Measurements from ENCODE around the gene DDX17.
A peak's percentile ranks its signal among the peaks of the same experiment; 100 is the strongest.

The DDX17 gene

DNA sequence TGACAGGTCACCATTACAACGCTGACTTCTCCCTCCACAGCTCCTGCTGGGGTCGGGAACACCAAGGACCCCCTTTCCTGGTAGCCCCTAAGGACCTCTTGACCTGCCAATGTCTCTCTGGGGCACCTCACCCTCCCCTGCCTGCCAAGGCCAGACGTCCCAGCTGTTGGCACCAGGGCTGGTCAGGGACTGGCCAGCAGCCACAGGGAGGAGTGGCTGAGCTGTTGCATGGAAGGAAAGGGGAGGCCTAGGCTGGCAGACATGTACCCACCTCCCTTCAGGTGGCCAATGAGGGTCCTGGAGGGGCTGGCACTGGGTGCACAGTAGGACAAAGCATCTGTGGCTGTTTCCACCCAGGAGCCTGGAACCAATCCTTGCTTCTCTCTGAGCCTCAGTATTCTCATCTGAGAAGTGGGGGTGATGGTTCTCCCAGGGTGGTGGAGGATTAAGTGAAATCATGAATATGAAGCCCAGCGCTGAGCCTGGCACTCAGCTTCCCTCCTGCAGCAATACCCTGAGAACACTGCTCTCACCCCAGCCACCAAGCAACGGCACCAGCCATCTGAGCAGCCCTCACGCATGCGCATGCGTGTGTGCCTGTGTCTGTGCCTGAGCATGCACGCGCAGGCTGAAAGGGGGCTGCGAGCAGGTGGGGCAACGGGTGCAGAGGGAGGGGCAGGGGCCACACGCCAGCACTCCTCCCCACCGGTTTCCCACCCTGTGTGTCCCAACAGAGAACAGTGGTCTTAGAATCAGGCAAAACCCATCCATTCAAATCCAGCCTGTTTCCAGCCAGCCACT lies 57.0 kb downstream of the DDX17 start:
- DNase-seq (ENCODE audit: low spot score): no peak

DNA sequence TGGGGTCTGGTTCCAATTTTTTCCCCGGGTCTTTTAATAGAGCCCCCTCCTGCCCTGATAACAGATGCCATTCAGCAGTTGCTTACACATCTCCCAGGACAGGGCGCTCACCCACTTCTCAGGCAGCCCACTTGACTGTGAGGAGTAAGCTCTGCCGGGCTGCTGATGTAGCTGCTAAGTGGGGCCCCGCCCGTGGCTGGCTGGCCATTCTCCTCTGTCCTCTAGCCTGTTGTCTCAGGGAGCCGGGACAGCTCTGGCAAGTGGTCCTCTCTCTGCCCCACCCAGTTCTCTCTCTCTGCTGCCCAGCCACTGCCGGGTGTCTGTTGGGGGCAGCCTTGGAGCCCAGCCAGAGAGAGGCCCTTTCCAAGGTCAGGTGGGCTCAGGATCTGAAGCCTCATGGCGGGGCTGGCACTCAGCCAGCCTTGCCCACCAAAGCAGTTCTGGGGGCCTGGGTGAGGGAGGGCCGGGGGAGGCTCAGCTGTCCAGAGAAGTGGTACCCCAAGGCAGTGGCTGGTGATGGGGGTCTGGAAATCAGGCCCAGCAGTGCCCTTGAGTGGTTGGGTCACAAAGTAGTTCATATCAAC lies 60.0 kb downstream of the DDX17 start:
- no peak for DNase-seq (ENCODE audit: low spot score)

DNA sequence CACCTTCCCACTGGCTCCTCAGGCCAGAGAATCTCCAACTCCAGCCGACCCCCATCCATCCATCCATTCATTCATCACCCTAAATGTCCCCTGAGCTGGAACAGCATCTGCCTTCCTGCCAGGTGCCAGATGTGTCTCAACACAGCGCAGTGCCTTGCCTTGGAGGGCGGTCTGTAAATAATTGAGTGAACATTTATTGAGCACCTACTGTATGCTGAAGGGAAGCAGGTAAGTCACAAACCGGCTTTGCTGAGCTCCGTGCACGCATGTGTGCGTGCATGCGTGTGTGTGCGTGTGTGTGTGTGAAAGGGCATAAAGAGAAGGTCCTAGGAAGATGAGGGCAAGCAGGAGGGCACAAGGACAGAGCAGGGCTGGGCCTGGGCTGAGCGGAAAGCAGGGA lies 61.3 kb downstream of the DDX17 start:
- no peak for DNase-seq (ENCODE audit: low spot score)

DNA sequence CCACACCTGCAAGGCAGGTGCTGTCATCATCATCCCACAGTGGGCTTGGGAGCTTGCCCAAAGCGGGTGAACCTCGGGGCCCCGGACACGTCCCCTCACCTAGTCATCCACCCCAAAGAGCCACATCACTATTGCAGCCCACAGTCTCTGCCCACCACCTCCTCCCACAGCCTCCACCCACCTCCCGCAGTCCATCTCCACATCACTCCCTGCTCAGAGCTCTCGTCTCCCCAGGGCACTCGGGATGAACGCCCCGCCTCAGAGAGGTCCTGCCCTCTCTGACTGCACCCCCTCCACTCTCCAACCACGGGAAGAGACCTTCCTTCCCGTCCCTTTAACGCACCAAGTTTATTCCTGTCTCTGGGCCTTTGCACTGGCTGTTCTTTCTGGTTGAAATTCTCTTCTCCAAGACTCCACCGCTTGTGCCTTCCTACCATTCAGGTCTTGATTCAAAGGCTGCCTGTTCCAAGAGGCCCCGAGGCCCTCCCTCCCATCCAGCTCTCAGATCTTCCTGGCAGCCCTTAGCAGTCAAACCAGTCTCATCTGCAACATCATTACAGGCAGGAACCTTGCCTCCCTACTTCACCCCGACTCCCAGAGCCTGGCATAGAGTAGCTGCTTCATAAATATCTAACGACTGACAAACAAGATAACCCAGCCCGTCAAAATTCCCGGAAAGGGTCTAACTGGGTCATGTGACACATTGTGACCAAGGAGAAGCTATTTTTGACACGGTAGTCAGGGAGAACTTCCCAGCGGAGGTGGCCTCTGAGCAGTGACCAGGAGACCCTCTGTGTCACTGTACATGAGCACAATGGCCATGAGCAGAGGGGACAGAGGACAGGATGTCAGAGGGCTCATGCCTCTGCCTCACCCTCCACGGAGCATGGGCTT lies 62.2 kb downstream of the DDX17 start:
- no peak for DNase-seq (ENCODE audit: low spot score)

DNA sequence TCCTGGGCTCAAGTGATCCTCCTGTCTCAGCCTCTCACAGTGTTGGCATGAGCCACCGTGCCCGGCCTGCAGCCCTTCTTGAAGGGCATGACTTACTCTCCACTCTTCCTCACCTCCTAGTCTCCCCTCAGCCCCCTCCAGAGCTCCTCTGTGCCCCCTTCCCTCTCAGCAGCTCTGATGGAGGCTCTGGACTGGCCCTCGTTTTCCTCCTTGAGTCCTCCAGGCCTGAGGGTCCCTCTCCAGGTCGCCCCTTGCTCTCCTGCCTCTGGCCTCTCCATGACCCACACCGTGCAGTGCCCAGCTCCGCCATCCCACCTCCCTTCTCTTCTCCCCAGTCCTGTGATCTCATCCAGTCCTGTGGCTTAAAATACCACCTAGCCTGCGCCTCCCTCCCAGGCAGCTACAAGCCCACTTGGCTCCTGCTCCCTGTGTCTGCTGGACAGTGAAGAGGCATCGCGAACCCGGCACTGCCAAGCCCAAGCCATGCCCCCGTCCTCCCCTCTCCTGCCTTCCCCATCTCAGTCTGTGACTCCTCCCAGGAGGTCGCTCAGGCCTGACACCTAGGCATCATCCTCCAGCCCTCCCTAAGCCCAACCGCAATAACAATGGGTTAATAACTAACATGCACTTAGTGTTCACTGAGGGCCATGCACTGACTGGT lies 63.0 kb downstream of the DDX17 start:
- no peak for DNase-seq (ENCODE audit: low spot score)

DNA sequence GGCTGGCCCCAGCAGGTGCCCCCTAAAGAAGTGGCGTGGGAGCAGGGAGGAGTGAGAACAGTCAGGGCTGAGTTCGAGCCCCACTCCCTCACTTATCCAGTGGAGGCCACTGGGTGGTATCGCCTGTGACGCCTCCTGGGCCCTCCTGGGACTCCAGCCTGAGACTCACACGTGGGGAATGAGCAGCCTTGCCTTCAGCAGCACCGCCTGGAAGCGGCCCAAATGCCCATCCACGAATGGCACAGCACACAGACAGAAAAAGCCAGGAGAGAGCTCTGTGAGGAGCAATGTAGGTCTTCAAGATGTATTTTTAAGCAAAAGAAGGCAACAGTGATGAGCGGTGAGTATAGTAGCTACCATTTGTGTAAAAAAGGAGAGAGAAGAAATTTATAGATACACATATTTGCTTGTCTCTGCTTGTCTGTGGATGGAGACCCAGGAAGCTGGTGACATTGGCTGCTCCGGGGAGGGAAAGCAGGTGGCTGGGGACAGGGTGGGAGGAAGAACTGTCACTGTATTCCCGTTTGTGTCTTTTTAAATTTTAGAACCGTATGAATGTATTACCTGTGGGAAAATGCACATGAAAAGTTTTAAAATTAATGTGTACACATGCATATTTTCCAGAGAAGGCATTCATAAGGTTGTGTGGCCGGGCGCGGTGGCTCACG lies 64.4 kb downstream of the DDX17 start:
- no peak for DNase-seq (ENCODE audit: low spot score)

DNA sequence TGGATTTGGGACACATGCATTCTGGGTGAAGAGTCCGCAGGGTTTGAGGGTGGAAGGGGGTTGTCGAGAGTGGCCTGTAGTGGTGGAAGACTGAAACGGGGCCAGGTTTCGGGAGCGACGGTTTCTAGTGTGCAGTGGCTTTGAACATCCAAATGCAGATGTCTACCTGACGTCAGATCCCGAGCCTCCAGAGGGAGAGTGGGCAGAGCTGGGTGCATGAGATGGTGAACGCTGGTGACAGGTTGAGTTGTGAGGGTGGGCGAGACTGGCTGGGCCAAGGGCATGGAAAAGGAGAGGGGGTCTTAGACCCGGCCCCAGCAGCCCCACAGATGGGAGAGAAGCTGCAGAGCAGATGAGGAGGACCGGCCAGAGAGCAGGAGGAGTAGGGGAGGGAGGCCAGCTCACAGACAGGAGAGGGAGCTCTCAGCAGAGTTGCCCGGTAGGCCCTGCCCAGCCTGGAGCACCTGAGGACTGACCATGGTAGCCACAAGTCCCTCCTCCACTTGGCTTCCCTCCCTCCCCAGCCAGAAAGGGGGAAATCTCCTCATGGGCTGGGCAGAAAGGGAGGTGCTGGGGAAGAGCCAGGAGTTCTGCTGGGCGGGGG lies 65.3 kb downstream of the DDX17 start:
- no peak for DNase-seq (ENCODE audit: low spot score)

DNA sequence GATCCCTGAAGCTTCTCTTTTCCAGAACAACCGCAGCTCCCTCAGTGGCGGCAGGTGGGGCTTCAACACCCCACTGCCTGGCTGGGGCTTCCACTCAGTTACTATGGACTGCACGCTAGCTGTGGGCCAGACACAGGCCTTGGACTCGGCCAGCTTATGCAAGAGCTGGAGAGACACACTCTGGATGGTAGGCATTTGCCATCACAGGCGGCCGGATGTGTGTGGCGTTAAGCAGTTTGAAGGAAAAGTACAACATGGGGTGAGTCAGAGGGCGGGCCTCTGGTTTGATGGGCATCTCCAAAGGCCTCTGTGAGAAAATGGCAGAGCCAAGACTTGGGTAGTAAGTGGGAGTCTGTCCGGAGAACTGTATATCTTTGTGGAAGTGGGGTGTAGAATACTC lies 68.7 kb downstream of the DDX17 start:
- peak; percentile 39 for DNase-seq (ENCODE audit: low spot score)

DNA sequence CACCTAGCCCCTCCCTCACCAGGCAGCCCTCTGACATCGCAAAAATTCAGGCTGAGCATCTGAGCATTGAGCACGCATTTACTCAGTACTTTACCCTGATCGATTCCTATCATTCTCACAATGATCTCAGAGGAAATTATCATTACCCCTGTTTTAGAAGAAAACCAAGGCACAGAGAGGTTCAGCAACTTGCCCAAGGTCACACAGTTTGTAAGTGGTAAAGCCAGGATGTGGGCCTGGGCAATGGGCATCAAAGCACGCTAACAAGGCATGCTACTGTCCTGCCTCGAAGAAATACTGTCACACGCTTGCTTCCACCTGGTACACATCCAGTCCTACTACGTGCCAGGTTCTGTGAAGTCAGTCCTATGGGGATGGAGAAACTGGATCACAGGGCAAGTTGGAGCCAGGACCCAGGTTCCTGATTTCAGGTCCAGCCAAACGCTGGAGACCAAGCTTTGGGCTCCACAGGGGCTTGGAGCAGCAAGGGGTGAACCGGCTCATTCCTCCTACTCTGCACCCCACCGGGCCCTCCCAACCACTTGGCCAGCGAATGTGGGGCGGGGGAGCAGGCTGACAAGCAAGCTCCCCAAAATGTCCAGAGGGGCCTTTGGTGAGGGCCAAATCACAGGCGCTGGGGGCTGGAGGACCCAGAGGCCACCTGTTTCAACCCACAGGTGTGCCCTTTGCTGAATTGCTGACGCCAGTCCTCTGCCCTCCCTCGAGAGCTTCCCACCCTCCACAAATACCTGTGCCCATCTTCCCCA lies 69.3 kb downstream of the DDX17 start:
- no peak for DNase-seq (ENCODE audit: low spot score)

DNA sequence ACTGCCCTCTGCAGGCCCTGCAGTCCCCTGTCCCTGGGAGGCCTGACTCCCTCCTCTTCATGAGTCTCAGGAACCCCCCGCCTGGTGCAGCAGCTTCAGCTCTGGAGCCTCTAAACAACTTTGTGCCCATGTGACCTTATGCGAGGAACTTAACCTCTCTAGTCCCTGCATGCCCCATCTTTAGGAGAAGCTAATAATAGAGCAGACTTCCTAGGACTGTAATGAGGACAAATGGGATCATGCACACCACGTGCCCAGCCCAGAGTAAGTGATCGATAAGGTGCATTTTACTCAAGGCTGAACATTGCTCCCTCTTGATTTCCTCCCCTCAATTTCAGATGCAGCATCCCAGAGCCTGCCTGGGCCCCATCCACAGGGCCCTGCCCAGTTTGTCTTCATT lies 70.1 kb downstream of the DDX17 start:
- DNase-seq (ENCODE audit: low spot score): no peak

DNA sequence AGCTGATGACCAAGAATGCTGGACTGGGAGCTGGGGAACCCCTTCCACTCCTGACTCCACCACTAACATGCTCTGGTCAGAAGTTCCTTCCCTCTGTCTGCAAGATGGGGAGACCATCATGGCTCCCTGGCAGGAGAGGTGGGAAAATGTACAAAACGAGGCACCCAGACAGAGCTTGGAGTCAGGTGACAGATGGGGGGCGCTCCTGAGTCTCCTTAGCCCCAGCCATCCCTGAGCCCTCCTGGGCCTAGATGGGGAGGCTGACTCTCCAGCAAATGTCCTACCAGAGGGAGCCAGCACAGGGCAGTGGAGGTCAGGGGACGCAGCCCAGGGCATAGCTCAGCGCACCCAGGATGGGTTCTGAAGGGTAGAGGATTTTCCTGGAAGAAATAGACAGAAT lies 71.1 kb downstream of the DDX17 start:
- DNase-seq (ENCODE audit: low spot score): no peak

DNA sequence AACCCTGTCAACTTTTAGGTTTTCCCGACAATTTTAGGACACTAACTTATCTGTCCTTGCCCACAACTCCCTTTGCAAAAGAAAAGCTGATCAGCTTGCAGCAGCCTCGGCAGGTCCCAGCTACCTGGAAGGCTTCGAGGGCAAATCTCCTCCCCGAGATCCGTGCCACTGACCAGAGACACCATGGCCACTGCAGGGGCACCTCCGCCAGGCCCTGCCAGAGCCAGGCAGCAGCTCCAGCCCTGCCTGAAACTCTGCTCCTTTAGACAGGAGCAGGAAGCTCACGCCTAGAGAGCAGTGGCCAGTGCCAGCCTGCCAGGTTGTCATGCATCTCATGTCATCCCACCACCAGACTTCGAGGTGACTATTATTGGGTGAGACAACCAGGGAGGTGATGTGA lies 72.2 kb downstream of the DDX17 start:
- no peak for DNase-seq (ENCODE audit: low spot score)

Data from RKO (cell line).